A549 (cell line): ENCODE measurements around the gene RNF213. TPM values are rescaled to one million over a fixed set of nuclear protein-coding genes. Genes with fewer than 3 reads are reported as not detected.

Experiments
- ATAC-seq, 2 experiments: fragments of 200-7000 bp in 1 of 2; fragments of >200 bp in 1 of 2; cut with Nextera tagmentation in 1 of 2; cut with Tn5 transposase in 1 of 2; 3 replicates each; pipeline versions ENCODE4 v1.8.0 to v1.9.1; 2018 to 2020; ENCODE audit warnings: mild to moderate bottlenecking in 1 of 2, moderate library complexity in 1 of 2
- CTCF ChIA-PET: fragments of 300-600 bp; sonication (Branson Sonifier 250); formaldehyde crosslinking; extraction: SDS; loops from one replicate; lab custom pipeline; 2021; ENCODE audit warnings: antibody characterized with exemption, inconsistent platforms; lab: Yijun Ruan, JAX
- POLR2A ChIA-PET: fragments of 350-600 bp; formaldehyde crosslinking; extraction: SDS; loops from one replicate; lab custom pipeline; 2021; ENCODE audit warnings: antibody characterized with exemption, inconsistent platforms; lab: Yijun Ruan, JAX
- DNase-seq, 2 experiments: peaks; one replicate each; pipeline versions ENCODE4 v3.0.0 to v3.0.0-alpha.2; 2011 to 2016; ENCODE audit warnings: low read depth in 1 of 2, low spot score in 1 of 2
- FAIRE-seq: peaks from 2 replicates; lab custom pipeline; 2011; peaks lifted over from hg19 to GRCh38; lab: Jason Lieb, UNC
- H3K27ac ChIP-seq, 2 experiments: fragments of >200 bp; sonication (Bioruptor Twin); formaldehyde crosslinking; 3 replicates each; pipeline ENCODE4 v1.5.1; 2016 to 2017
- H3K4me1 ChIP-seq: fragments of >200 bp; sonication (Bioruptor Twin); formaldehyde crosslinking; 3 replicates; pipeline ENCODE4 v1.6.1; 2016
- H3K4me2 ChIP-seq: fragments of >200 bp; sonication (Bioruptor Twin); formaldehyde crosslinking; 3 replicates; pipeline ENCODE4 v1.6.1; 2016
- H3K4me3 ChIP-seq: fragments of >200 bp; sonication (Bioruptor Twin); formaldehyde crosslinking; 3 replicates; pipeline ENCODE4 v1.5.1; 2016
- H3K9me3 ChIP-seq: fragments of >200 bp; sonication (Bioruptor Twin); formaldehyde crosslinking; 3 replicates; pipeline ENCODE4 v1.6.1; 2016
- HEYL ChIP-seq: fragments of 250-450 bp; sonication (Bioruptor Pico); IDR thresholded peaks from 2 replicates; pipeline ENCODE4 v1.8.0; 2021; ENCODE audit warnings: mild to moderate bottlenecking, moderate library complexity
- HOXB13 ChIP-seq: fragments of 250-450 bp; sonication (Bioruptor Pico); IDR thresholded peaks from 2 replicates; pipeline ENCODE4 v1.5.0; 2020; ENCODE audit warnings: low read depth, mild to moderate bottlenecking, moderate library complexity
- JUN ChIP-seq, 2 experiments: fragments of >200 bp; sonication (Bioruptor Twin); formaldehyde crosslinking; IDR thresholded peaks; 2 replicates in 1 of 2; 3 replicates in 1 of 2; pipeline ENCODE4 v1.6.1; 2016 to 2017
- RARB ChIP-seq: fragments of 250-450 bp; sonication (Bioruptor Pico); IDR thresholded peaks from 2 replicates; pipeline ENCODE4 v1.8.0; 2021; ENCODE audit warnings: mild to moderate bottlenecking, moderate library complexity
- TFCP2L1 ChIP-seq: fragments of 250-450 bp; sonication (Bioruptor Pico); IDR thresholded peaks from 2 replicates; pipeline ENCODE4 v1.5.0; 2021; ENCODE audit warnings: mild to moderate bottlenecking
- WGBS: methylation state at CpG from one replicate; pipeline ENCODE4 v1.1.6; 2017; ENCODE audit errors: missing lambda C conversion rate; 5-methylcytosine and 5-hydroxymethylcytosine counted together
- polyA plus RNA-seq, 4 experiments: library from polyadenylated mRNA; depleted of rRNA in 3 of 4; stranded (reverse); fragments of >200 nt; fragmentation: RNase III in 1 of 4; extraction: RNeasy Plus Mini Kit Qiagen cat#74134 plus additional on column Dnase treatment in 1 of 4; gene quantifications; 2 replicates in 3 of 4; 3 replicates in 1 of 4; pipeline ENCODE4 v1.2.3, GENCODE V29; 2011 to 2017
- TF ChIP-seq, protein P1 (sequence below): fragments of 200-600 bp; sonication (generic); IDR thresholded peaks from 2 replicates; pipeline ENCODE4 v1.6.1; 2016; ENCODE audit warnings: antibody characterized with exemption, mild to moderate bottlenecking, moderate library complexity
- TF ChIP-seq, protein P2 (sequence below): fragments of 250-450 bp; sonication (Bioruptor Pico); IDR thresholded peaks from 2 replicates; pipeline ENCODE4 v1.5.0; 2021; ENCODE audit warnings: mild to moderate bottlenecking, moderate library complexity, borderline replicate concordance
- TF ChIP-seq, protein P3 (sequence below): IDR thresholded peaks from 2 replicates; pipeline ENCODE4 v1.6.1; 2012
- TF ChIP-seq, protein P4 (sequence below): fragments of 150-350 bp; IDR thresholded peaks from 2 replicates; pipeline ENCODE4 v1.6.1; 2014; ENCODE audit warnings: low read depth, mild to moderate bottlenecking, low read length

The RNF213 gene
- polyA plus RNA-seq, 2 of the 4 experiments (the other 2 are of a cell fraction) = 59.1 to 127 TPM

- TF ChIP-seq, protein P1, sequence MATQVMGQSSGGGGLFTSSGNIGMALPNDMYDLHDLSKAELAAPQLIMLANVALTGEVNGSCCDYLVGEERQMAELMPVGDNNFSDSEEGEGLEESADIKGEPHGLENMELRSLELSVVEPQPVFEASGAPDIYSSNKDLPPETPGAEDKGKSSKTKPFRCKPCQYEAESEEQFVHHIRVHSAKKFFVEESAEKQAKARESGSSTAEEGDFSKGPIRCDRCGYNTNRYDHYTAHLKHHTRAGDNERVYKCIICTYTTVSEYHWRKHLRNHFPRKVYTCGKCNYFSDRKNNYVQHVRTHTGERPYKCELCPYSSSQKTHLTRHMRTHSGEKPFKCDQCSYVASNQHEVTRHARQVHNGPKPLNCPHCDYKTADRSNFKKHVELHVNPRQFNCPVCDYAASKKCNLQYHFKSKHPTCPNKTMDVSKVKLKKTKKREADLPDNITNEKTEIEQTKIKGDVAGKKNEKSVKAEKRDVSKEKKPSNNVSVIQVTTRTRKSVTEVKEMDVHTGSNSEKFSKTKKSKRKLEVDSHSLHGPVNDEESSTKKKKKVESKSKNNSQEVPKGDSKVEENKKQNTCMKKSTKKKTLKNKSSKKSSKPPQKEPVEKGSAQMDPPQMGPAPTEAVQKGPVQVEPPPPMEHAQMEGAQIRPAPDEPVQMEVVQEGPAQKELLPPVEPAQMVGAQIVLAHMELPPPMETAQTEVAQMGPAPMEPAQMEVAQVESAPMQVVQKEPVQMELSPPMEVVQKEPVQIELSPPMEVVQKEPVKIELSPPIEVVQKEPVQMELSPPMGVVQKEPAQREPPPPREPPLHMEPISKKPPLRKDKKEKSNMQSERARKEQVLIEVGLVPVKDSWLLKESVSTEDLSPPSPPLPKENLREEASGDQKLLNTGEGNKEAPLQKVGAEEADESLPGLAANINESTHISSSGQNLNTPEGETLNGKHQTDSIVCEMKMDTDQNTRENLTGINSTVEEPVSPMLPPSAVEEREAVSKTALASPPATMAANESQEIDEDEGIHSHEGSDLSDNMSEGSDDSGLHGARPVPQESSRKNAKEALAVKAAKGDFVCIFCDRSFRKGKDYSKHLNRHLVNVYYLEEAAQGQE = no peak
- no peak for TF ChIP-seq HOXB13 (CRISPR knock-in tag)
Observed at GRCh38 chr17:80345321-80345720, 84.7 kb downstream of the RNF213 start (continued).

DNA sequence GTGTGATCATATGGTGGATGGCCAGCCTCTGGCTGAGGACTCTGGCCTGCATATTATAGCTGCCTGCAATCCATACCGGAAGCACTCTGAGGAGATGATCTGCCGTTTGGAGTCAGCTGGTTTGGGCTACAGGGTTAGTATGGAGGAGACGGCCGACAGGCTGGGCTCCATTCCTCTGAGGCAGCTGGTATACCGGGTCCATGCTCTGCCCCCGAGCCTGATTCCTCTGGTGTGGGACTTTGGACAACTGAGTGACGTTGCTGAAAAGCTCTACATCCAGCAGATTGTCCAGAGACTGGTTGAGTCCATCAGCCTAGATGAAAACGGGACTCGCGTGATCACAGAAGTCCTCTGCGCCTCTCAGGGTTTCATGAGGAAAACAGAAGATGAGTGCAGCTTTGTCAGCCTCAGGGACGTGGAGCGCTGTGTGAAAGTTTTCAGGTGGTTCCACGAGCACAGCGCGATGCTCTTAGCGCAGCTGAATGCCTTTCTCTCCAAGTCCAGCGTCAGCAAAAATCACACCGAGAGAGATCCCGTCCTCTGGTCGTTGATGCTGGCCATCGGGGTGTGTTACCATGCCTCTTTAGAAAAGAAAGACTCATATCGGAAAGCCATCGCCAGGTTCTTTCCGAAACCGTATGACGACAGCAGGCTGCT, 85.3 kb downstream of the RNF213 start:
- Histone ChIP-seq H3K4me1 (no peaks in the 10 kb centered on the region), H3K27ac (no peak overlapping the region), H3K4me3 (no peak overlapping the region), H3K9me3 (no peaks in the 10 kb centered on the region), H3K4me2 (no peak overlapping the region)
- DNase-seq (no peak), ATAC-seq (no peak), FAIRE-seq (no peak)
- WGBS = 96% methylated on average over 27 of the region's 27 CpGs
- TF ChIP-seq TFCP2L1 (CRISPR knock-in tag) (no peak), JUN (IDR thresholded peaks at IDR 0.05) (0 out of 5 replicates have a peak, but pooled peaks of 1 of the 2 experiments have one; percentile 20)
- ChIA-PET CTCF (interaction anchor here (1.0 to 2.2 kb wide), 4 partner anchors 11 to 244 kb away, joined by 3 to 6 read pairs (median 4); partner anchors contain the start of gene GAA), POLR2A (no interaction called here)

GRCh38 chr17:80346498-80347275, 86.0 kb downstream of the RNF213 start:
- Histone ChIP-seq H3K9me3 (no peaks in the 10 kb centered on the region), H3K4me2 (no peak overlapping the region), H3K4me3 (no peak overlapping the region), H3K27ac (no peak overlapping the region), H3K4me1 (no peaks in the 10 kb centered on the region)
- TF ChIP-seq, protein P2, sequence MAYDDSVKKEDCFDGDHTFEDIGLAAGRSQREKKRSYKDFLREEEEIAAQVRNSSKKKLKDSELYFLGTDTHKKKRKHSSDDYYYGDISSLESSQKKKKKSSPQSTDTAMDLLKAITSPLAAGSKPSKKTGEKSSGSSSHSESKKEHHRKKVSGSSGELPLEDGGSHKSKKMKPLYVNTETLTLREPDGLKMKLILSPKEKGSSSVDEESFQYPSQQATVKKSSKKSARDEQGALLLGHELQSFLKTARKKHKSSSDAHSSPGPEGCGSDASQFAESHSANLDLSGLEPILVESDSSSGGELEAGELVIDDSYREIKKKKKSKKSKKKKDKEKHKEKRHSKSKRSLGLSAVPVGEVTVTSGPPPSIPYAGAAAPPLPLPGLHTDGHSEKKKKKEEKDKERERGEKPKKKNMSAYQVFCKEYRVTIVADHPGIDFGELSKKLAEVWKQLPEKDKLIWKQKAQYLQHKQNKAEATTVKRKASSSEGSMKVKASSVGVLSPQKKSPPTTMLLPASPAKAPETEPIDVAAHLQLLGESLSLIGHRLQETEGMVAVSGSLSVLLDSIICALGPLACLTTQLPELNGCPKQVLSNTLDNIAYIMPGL (CRISPR knock-in tag) = no peak
- ATAC-seq (no peak), DNase-seq (no peak), FAIRE-seq (no peak)
- 95% methylated on average over 38 of the region's 38 CpGs for WGBS
- POLR2A ChIA-PET = no interaction called here
- CTCF ChIA-PET = interaction anchor here (0.9 to 2.2 kb wide), 5 partner anchors 11 to 245 kb away, joined by 3 to 6 read pairs (median 4); partner anchors contain the start of gene GAA

DNA sequence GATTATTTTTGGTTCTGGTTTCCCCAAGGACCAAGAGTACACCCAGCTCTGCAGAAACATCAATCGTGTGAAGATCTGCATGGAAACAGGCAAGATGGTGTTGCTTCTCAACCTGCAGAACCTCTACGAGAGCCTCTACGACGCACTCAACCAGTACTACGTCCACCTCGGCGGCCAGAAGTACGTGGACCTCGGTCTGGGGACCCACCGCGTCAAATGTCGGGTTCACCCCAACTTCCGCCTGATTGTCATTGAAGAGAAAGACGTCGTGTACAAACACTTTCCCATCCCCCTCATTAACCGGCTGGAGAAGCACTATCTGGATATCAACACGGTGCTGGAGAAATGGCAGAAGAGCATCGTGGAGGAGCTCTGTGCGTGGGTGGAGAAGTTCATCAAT, 86.9 kb downstream of the RNF213 start:
- no peak for DNase-seq
- POLR2A ChIA-PET = no interaction called here
- Histone ChIP-seq H3K9me3 (no peaks in the 10 kb centered on the region), H3K4me3 (no peak overlapping the region)
- FAIRE-seq = no peak
- 94% methylated on average over 19 of the region's 19 CpGs for WGBS
- TF ChIP-seq, protein P3, sequence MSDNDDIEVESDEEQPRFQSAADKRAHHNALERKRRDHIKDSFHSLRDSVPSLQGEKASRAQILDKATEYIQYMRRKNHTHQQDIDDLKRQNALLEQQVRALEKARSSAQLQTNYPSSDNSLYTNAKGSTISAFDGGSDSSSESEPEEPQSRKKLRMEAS = no peak
- TF ChIP-seq RARB (no peak), HEYL (CRISPR knock-in tag) (no peak)
- TF ChIP-seq, protein P4, sequence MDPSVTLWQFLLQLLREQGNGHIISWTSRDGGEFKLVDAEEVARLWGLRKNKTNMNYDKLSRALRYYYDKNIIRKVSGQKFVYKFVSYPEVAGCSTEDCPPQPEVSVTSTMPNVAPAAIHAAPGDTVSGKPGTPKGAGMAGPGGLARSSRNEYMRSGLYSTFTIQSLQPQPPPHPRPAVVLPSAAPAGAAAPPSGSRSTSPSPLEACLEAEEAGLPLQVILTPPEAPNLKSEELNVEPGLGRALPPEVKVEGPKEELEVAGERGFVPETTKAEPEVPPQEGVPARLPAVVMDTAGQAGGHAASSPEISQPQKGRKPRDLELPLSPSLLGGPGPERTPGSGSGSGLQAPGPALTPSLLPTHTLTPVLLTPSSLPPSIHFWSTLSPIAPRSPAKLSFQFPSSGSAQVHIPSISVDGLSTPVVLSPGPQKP = no peak
- TF ChIP-seq, all 56 proteins: peak for 0
- Histone ChIP-seq H3K27ac (no peak overlapping the region), H3K4me2 (no peak overlapping the region), H3K4me1 (no peaks in the 10 kb centered on the region)
- CTCF ChIA-PET = interaction anchor here (0.9 to 1.7 kb wide), 2 partner anchors 16 to 28 kb away, joined by 4 read pairs; no protein-coding TSS in a partner anchor
- no peak for ATAC-seq
